Gastrocnemius medialis (tissue), 4 donors: ENCODE data around the gene ANKRD53. TPM values are rescaled to one million over a fixed set of nuclear protein-coding genes. Genes with fewer than 3 reads are reported as not detected.

Experiments
- total RNA-seq, 4 donors: library from RNA; depleted of rRNA; stranded (reverse); fragments of >200 nt; gene quantifications; one replicate each; pipeline versions ENCODE4 v1.1.0 to v1.2.3, GENCODE V29; 2016

Gene ANKRD53
- total RNA-seq, 4 donors from 2014 or later, result 0.44 to 2.0 TPM; not detected in 2

Other genes with a start within 250 kb of the ANKRD53 start
- gene ADD2, start 210.4 kb upstream of the ANKRD53 start, total RNA-seq, result under 1 TPM; 0.20 to 0.75 (median 0.48) TPM
- gene FIGLA, start 188.0 kb upstream of the ANKRD53 start, total RNA-seq, result not detected
- gene CLEC4F, start 158.0 kb upstream of the ANKRD53 start, total RNA-seq, result under 1 TPM in 1 of 4 donors, not detected in 3; 0.59 TPM
- not detected for gene CD207, start 142.8 kb upstream of the ANKRD53 start, total RNA-seq
- 1 to 10 TPM in 1 of 4 donors, under 1 TPM in 2, not detected in 1; 0.53 to 3.5 (median 0.55) TPM for gene VAX2, start 78.1 kb upstream of the ANKRD53 start, total RNA-seq
- 1 to 10 TPM in 1 of 4 donors, not detected in 3; 2.3 TPM for gene ATP6V1B1, start 42.7 kb upstream of the ANKRD53 start, total RNA-seq
- 10 to 100 TPM; 34.0 to 54.2 (median 38.7) TPM for gene TEX261, start 16.2 kb downstream of the ANKRD53 start, total RNA-seq
- 10 to 100 TPM; 24.2 to 43.5 (median 41.2) TPM for gene NAGK, start 90.0 kb downstream of the ANKRD53 start, total RNA-seq
- 10 to 100 TPM in 3 of 4 donors, 1 to 10 TPM in 1; 10.0 to 20.2 (median 13.1) TPM for gene MCEE, start 151.6 kb downstream of the ANKRD53 start, total RNA-seq
- gene MPHOSPH10, start 152.0 kb downstream of the ANKRD53 start, total RNA-seq, result 10 to 100 TPM; 27.8 to 49.1 (median 32.8) TPM
- gene PAIP2B, start 248.5 kb downstream of the ANKRD53 start, total RNA-seq, result 10 to 100 TPM; 14.6 to 32.6 (median 15.9) TPM